Activated CD8-positive, alpha-beta memory T cell treated with anti-CD3 and anti-CD28 coated beads, Interleukin-2, amount 50 U/mL, for 1 hour (primary cell): ENCODE data around the gene ACOT11.

ENCODE experiments used
- DNase-seq: peaks from one replicate; pipeline ENCODE4 v3.0.0-alpha.2; 2020; ENCODE audit errors: extremely low read depth

Gene ACOT11

GRCh38 chr1:54537611-54538010, 10.4 kb upstream of the ACOT11 start:
- DNase-seq = no peak

GRCh38 chr1:54538538-54538937, 9.5 kb upstream of the ACOT11 start:
- DNase-seq = no peak

- DNase-seq = no peak
These were observed 7.3 kb upstream of the ACOT11 start for GRCh38 chr1:54540582-54541295.

- no peak for DNase-seq
These were observed 5.7 kb upstream of the ACOT11 start for GRCh38 chr1:54542120-54542961.

- DNase-seq = no peak
These were observed 5.0 kb upstream of the ACOT11 start for GRCh38 chr1:54542962-54543539.

- DNase-seq = no peak
These were observed 4.1 kb upstream of the ACOT11 start for GRCh38 chr1:54543729-54544496.

GRCh38 chr1:54545916-54546635, 2.0 kb upstream of the ACOT11 start:
- DNase-seq = no peak

GRCh38 chr1:54546651-54547401, 1.2 kb upstream of the ACOT11 start:
- DNase-seq = no peak

GRCh38 chr1:54548389-54549044, 489 bp downstream of the ACOT11 start:
- DNase-seq = no peak

GRCh38 chr1:54549181-54549924, 1.3 kb downstream of the ACOT11 start:
- DNase-seq = no peak

GRCh38 chr1:54551891-54552290, 3.9 kb downstream of the ACOT11 start:
- no peak for DNase-seq

GRCh38 chr1:54553602-54554313, 5.7 kb downstream of the ACOT11 start:
- DNase-seq = no peak

GRCh38 chr1:54556110-54556509, 8.1 kb downstream of the ACOT11 start:
- DNase-seq = no peak

GRCh38 chr1:54557671-54558355, 9.8 kb downstream of the ACOT11 start:
- DNase-seq = no peak

- no peak for DNase-seq
These were observed 10.5 kb downstream of the ACOT11 start for GRCh38 chr1:54558434-54559030.

- no peak for DNase-seq
These were observed 11.1 kb downstream of the ACOT11 start for GRCh38 chr1:54559111-54559548.

- no peak for DNase-seq
These were observed 11.8 kb downstream of the ACOT11 start for GRCh38 chr1:54559771-54560231.
